ENCODE measurements around the gene IFT20. TPM values are rescaled to one million over a fixed set of nuclear protein-coding genes. Genes with fewer than 3 reads are reported as not detected.

IFT20 gene
- total and polyA plus RNA-seq, 2 donors (not counting 1 experiment from before 2014, with no cell fraction given): 51.4 to 53.7 TPM

GRCh38 chr17:28370035-28370743, 34.9 kb upstream of the IFT20 start, which contains the start of gene VTN:
Gene VTN, minus strand, starts transcription at chr17:28370307. Its CDS starts 104 bp downstream, at chr17:28370203.
- no peak within 1 kb of the TSS for H3K27ac ChIP-seq (ENCODE audit: insufficient read depth, low read length)
- H3K9ac ChIP-seq (ENCODE audit: insufficient read depth, low read length): no peak within 1 kb of the TSS
- H3K27me3 ChIP-seq (ENCODE audit: control insufficient read depth, insufficient read depth, low read length): no peaks in the 10 kb centered on the region
- no peak for TF ChIP-seq EZH2 (IDR thresholded peaks at IDR 0.05; ENCODE audit: low read length, missing control alignments)
- no peak for TF ChIP-seq CTCF (conservative IDR thresholded peaks at IDR 0.05 in 1 of 2, IDR thresholded peaks at IDR 0.05 in 1 of 2; ENCODE audit: low read depth in 1 of 2, low read length in 2 of 2)
- no peaks in the 10 kb centered on the region for H3K36me3 ChIP-seq (ENCODE audit: control insufficient read depth, insufficient read depth, low read length)
- H3K4me2 ChIP-seq (ENCODE audit: extremely low read depth, insufficient read depth, low read length): peak within 1 kb of the TSS; percentile 54
- peak within 1 kb of the TSS in 3 of 4 experiments; percentile 62 to 72 (median 66) for H3K4me3 ChIP-seq (replicated peaks in 1 of 4; ENCODE audit: control extremely low read depth in 1 of 4, insufficient read depth in 1 of 4, low read depth in 3 of 4, low read length in 4 of 4)
- H2AFZ ChIP-seq (ENCODE audit: low read length): no peak within 1 kb of the TSS
- H3K9me3 ChIP-seq (ENCODE audit: control insufficient read depth, insufficient read depth, low read depth, low read length): no peaks in the 10 kb centered on the region
- peak; percentile 25 to 26 for DNase-seq (ENCODE audit: low read depth in 2 of 2)
- no peaks in the 10 kb centered on the region for H4K20me1 ChIP-seq (ENCODE audit: control insufficient read depth, extremely low read depth, insufficient read depth, low read length)
- H3K79me2 ChIP-seq (ENCODE audit: control insufficient read depth, insufficient read depth, low read length): peaks cover 4% of the 10 kb centered on the region
- H3K4me1 ChIP-seq (ENCODE audit: control insufficient read depth, extremely low read depth, insufficient read depth, low read length): peaks cover 9% of the 10 kb centered on the region

- Histone ChIP-seq H3K79me2 (ENCODE audit: control insufficient read depth, insufficient read depth, low read length) (peaks cover 4% of the 10 kb centered on the region), H3K9me3 (ENCODE audit: control insufficient read depth, insufficient read depth, low read depth, low read length) (no peaks in the 10 kb centered on the region), H3K27ac (ENCODE audit: insufficient read depth, low read length) (no peak overlapping the region), H3K9ac (ENCODE audit: insufficient read depth, low read length) (no peak overlapping the region), H4K20me1 (ENCODE audit: control insufficient read depth, extremely low read depth, insufficient read depth, low read length) (no peaks in the 10 kb centered on the region), H3K36me3 (ENCODE audit: control insufficient read depth, insufficient read depth, low read length) (no peaks in the 10 kb centered on the region), H3K4me3 (replicated peaks in 1 of 4; ENCODE audit: control extremely low read depth in 1 of 4, insufficient read depth in 1 of 4, low read depth in 3 of 4, low read length in 4 of 4) (no peak overlapping the region), H3K4me1 (ENCODE audit: control insufficient read depth, extremely low read depth, insufficient read depth, low read length) (peaks cover 9% of the 10 kb centered on the region), H3K4me2 (ENCODE audit: extremely low read depth, insufficient read depth, low read length) (no peak overlapping the region), H3K27me3 (ENCODE audit: control insufficient read depth, insufficient read depth, low read length) (no peaks in the 10 kb centered on the region), H2AFZ (ENCODE audit: low read length) (no peak overlapping the region)
- no peak for DNase-seq (ENCODE audit: low read depth in 2 of 2)
- no peak for TF ChIP-seq EZH2 (IDR thresholded peaks at IDR 0.05; ENCODE audit: low read length, missing control alignments)
- no peak for TF ChIP-seq CTCF (conservative IDR thresholded peaks at IDR 0.05 in 1 of 2, IDR thresholded peaks at IDR 0.05 in 1 of 2; ENCODE audit: low read depth in 1 of 2, low read length in 2 of 2)
Measured at GRCh38 chr17:28369684-28370034, 34.4 kb upstream of the IFT20 start.

- Histone ChIP-seq H3K9ac (ENCODE audit: insufficient read depth, low read length) (no peak overlapping the region), H3K4me2 (ENCODE audit: extremely low read depth, insufficient read depth, low read length) (no peak overlapping the region), H3K4me1 (ENCODE audit: control insufficient read depth, extremely low read depth, insufficient read depth, low read length) (peaks cover 9% of the 10 kb centered on the region), H3K36me3 (ENCODE audit: control insufficient read depth, insufficient read depth, low read length) (no peaks in the 10 kb centered on the region), H3K27ac (ENCODE audit: insufficient read depth, low read length) (no peak overlapping the region), H4K20me1 (ENCODE audit: control insufficient read depth, extremely low read depth, insufficient read depth, low read length) (no peaks in the 10 kb centered on the region), H3K9me3 (ENCODE audit: control insufficient read depth, insufficient read depth, low read depth, low read length) (no peaks in the 10 kb centered on the region), H3K79me2 (ENCODE audit: control insufficient read depth, insufficient read depth, low read length) (peaks cover 4% of the 10 kb centered on the region), H3K4me3 (replicated peaks in 1 of 4; ENCODE audit: control extremely low read depth in 1 of 4, insufficient read depth in 1 of 4, low read depth in 3 of 4, low read length in 4 of 4) (no peak overlapping the region), H3K27me3 (ENCODE audit: control insufficient read depth, insufficient read depth, low read length) (no peaks in the 10 kb centered on the region), H2AFZ (ENCODE audit: low read length) (no peak overlapping the region)
- TF ChIP-seq CTCF (conservative IDR thresholded peaks at IDR 0.05 in 1 of 2, IDR thresholded peaks at IDR 0.05 in 1 of 2; ENCODE audit: low read depth in 1 of 2, low read length in 2 of 2): no peak
- TF ChIP-seq EZH2 (IDR thresholded peaks at IDR 0.05; ENCODE audit: low read length, missing control alignments): no peak
- no peak for DNase-seq (ENCODE audit: low read depth in 2 of 2)
Measured at GRCh38 chr17:28368915-28369683, 33.8 kb upstream of the IFT20 start.

Measured in fibroblast of lung (primary cell).